M059J (cell line): ENCODE results near the gene BBS7. TPM values are rescaled to one million over a fixed set of nuclear protein-coding genes. Genes with fewer than 3 reads are reported as not detected.
A peak's percentile ranks its signal among the peaks of the same experiment; 100 is the strongest.

ENCODE experiments used
- DNase-seq: peaks from one replicate; pipeline ENCODE4 v3.0.0-alpha.2; 2012; ENCODE audit warnings: low read depth
- total RNA-seq: library from RNA; depleted of rRNA; stranded (reverse); fragments of >200 nt; shearing (Covaris generic); gene quantifications from 2 replicates; pipeline ENCODE4 v1.2.3, GENCODE V29; 2014; rRNA removed

BBS7 gene
- total RNA-seq: 8.0 and 19.2 TPM in 2 replicates

GRCh38 chr4:121869841-121870822 lies at the start of gene BBS7:
Gene BBS7, minus strand, starts transcription at chr4:121870474. Its CDS starts 161 bp downstream, at chr4:121870313.
- DNase-seq: peak; percentile 92

DNA sequence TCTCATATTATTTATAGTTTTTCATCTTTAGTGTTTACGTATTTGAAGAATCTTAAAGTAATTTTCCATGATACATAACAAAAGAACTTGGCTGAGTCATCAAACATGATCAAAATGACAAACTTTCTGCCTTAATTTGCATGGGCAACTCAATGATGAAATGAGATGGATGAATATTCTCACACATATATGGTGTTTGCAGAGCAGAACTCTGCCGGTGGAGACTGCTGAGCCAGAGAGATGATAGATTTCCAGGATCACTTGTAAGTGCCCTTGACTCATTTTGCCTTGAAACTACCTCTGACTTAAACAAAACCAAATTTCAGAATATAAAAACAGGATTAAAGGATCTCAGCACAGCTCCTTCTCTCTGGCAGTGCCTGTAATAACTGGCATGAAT lies 43.4 kb upstream of the BBS7 start:
- no peak for DNase-seq

DNA sequence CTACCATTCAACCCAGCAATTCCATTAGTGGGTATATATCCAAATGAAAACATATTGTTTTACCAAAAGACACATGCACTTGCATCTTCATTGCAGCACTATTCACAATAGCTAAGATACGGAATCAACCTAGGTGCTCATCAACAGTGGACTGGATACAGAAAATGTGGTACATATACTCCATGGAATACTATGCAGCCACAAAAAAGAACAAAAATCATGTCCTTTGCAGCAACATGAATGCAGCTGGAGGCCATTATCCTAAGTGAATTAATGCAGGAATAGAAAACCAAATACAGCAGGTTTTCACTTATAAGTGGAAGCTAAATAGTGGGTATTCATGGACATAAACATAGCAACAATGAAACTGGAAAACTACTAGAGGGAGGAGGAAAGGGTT lies 38.1 kb upstream of the BBS7 start:
- no peak for DNase-seq

DNA sequence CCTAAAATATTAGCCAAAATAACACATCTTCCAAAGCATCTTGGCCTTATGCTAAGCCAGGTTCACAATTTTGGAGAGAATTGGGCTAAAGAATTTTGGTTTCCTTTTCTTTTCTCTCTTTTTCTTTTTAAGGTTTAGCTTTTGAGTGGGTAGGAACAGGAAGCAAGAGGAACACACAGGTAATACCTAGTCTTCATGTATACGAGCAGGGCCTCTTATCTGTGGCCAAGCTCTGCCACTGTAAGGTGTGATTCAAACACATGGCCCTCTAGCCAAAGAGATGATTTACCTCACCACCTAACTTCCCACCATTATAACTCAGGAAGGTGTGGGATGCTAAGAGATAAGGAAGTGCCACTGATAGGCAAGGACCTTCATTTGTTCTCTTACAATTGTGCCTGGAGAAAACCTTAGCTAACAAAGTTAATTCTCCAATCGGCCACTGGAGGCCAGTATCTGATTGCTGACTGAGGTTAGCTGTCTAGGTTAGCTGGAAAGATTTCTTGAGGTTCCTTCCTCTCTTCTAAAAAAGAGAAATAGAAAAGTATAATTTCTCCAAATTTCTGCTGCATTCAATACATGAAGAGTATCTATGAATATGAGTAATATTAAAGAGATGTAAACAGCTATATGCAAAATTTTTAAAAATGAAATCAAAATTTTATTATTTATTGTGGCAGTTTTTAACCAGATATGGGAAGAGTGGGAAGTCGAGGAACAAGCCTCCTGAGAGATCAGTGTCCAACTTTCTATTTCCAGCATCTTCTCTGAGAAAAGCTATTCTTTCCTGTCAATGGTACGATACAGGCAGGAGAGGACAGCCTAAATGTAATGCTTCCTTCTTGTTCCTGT lies 30.1 kb upstream of the BBS7 start:
- peak; percentile 49 for DNase-seq

DNA sequence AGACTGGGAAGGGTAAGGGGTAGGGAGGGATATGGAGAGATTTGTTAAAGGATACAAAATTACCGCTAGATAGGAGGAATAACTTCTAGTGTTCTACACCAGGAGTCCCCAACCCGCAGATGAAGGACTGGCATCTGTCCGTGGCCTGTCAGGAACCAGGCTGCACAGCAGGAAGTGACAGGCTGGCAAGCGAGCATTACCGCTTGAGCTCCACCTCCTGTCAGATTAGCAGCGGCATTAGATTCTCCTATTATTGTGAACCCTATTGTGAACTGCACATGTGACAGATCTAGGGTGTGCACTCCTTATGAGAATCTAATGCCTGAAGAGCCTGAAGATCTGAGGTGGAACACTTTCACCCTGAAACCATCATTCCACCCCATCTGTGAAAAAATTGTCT lies 27.9 kb upstream of the BBS7 start:
- DNase-seq: peak; percentile 12

GRCh38 chr4:121888134-121888533 lies 17.9 kb upstream of the BBS7 start:
- no peak for DNase-seq

DNA sequence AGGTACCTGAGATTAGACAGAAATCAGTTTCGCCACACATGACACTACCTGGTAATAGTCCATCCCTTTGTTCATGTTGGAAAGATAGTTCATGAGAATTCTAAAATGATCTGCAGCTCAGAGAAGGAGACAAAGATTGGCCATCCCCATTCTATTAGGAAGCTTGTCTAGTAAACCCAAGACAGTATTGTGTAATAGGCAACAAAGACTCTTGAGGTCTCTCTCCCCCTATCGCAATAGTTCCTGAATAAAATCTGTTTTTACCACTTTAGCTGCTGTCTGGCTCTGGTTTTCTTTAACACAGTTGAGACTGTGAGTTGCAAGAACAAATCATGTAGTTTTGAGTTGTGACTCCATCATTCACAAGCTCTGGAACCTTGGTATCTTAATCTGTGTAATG lies 14.8 kb upstream of the BBS7 start:
- no peak for DNase-seq

DNA sequence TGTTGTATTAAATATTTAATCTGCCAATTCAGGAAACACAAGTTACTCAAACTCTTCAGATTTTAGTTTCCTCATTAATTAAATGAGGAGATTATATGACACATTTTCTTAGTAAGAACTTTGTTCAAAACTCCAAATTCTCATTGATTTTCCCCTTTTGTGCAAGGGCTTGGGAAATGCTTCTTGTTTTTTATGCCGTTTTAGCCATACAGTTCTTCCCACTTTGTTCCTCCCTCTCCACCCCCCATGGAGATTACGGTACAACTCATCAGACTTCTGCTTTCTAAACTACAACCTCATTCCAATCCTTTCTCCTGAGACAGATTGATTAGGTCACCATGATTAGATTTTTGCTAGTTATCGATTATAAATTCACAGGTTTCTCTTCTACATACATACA lies 10.9 kb upstream of the BBS7 start:
- no peak for DNase-seq

GRCh38 chr4:121879135-121879534 lies 8.9 kb upstream of the BBS7 start:
- no peak for DNase-seq

DNA sequence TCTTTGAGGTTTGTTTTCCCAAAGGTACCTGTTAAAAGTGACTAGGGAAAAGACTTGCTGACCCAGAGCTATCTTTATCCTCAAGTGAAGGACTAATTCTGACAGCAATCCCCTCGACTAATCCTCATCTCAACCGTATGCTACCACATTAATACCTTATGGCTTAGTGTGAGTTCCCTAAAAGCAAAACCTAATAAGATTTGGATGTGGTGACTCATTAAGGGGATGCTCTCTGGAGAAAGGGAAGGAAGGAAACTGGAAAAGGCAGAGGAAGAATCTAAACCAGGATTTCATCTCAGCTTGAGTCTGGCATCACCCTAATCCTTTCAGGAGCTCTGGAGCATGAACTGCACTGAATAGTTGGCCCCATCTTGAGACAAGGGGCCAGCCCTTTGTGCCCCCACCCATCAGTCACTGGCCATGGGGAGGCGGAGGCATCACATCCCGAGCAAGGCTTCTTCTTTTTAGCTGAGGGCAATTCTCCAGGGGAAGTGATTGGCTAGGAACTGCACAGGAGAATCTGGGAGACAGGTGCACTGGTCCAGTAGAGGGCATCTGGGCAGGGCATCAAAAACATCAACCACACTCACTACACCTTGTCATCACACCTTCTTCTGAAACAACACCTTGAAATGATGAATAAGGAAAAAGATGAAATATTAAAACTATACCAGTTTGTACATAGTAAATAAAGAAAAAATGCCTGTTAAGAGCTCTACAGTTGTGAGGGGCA lies 6.9 kb upstream of the BBS7 start:
- no peak for DNase-seq

GRCh38 chr4:121876070-121876469 lies 5.8 kb upstream of the BBS7 start:
- no peak for DNase-seq

GRCh38 chr4:121875652-121876051 lies 5.4 kb upstream of the BBS7 start:
- DNase-seq: no peak

DNA sequence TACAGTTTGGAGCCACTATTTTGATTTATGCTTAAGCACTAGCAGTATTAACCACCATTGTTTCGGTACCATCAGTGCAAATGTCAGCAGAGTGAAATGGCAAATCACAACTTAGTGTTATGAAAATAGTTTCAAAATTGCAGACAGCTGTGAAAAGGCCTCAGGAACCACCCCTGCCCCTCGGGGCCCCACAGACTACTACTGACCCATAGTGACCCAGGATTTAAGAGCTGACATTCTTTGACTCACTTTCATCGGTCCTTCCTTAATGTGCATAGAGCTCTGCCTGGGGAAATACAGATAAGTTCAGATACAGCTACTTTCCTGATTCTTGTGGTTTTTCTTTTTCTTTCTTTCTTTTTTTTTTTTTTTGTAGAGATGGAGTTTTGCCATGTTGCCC lies 3.3 kb upstream of the BBS7 start:
- DNase-seq: peak; percentile 17

- no peak for DNase-seq
Measured at GRCh38 chr4:121863799-121864198, 6.5 kb downstream of the BBS7 start.

DNA sequence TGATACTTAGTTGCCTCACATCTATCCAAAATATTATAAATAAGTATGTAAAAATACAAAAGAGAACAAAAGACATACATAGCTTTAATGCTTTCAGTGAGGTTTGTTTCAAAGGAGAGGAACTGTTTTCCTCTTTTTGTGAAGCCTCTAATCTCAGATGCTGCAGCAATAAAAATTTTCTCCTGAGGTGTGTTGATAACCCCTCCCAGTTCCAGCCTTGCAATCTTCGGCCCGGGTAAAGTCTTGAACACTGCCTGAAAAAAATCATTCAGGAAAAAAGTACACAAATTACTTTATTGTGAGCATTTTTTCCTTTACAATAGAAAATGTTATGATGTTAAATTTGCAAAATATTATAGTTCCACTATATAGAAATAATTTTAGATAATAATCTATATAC lies 8.8 kb downstream of the BBS7 start:
- DNase-seq: no peak

DNA sequence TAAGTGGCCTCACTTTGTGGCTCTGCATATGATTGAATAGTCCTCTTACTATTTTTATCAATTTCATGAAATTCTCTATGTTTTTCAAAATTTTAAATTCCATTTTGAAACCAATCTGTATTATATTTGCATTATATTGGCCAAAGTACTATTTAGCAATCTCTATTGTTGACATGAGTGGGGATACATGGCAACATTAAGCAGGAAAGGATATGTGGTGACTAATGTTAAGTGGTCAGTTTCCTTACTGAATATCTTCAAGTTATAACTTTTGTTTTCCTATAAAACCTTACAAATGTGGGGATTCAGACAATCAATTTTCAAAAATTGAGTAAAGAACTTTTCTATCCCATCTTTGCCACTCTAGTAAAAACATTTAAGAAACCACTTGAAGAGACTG lies 10.2 kb downstream of the BBS7 start:
- no peak for DNase-seq

- DNase-seq: no peak
Measured at GRCh38 chr4:121851354-121851753, 18.9 kb downstream of the BBS7 start.

DNA sequence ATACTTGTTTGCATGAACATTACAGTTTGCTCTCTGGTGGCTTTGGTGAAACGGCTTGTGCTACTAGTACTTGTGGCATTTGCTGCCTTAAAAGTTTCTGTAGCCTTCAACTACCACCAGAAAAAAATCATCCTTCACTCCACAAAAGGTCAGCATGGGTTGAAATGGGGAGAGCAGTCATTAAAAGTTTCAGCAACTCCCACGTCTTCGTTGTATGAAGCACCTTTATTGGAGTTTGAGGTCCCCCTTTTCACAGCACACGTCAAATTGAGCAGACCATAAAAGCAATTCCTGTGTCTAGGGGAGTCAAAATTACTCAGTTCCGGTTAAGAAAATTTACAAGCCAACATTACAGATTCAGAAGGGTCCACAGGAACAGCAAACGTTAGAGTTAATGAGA lies 23.6 kb downstream of the BBS7 start:
- no peak for DNase-seq

- no peak for DNase-seq
Measured at GRCh38 chr4:121842862-121843261, 27.4 kb downstream of the BBS7 start.

DNA sequence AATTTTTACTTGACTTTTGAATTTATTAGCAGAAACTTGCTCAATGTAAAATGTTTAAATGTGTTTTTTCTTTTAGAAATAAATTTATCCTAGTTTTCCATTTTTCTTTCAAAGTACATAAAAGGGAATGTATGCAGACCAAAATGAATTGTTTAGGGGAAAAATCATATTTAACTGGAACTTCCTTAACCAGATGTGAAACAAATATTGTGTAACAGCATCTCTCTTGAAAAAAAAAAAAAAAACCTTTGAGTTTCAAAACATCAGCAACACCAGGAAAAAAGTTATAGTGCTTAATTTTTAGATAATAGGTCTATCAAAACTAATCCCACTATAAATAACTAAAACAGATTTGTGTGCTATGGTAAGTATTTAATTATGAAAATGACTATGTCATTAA lies 32.1 kb downstream of the BBS7 start:
- DNase-seq: no peak

DNA sequence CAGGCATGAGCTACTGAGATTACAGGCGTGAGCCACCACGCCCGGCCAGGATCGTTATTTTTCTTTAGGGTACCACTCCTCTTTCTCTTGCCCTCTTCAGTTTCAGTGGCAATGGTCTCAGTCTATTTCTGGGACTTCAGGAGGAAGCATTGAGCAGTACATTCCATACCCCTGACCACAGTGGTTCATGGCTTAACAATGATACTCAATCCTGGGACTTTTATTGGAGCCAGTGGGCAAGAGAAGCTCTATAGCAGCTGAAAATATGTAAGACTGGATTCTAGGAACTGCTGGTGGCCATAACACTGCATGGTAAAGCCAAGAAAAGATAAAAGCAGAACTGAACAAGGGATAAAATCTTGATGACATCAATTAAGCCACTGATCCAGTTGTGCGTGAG lies 40.8 kb downstream of the BBS7 start:
- no peak for DNase-seq

GRCh38 chr4:121827853-121828252 lies 42.4 kb downstream of the BBS7 start:
- DNase-seq: peak; percentile 60
